H1 (cell line): ENCODE data around the gene MYPOP.

Source experiments
- CEBPB ChIP-seq: IDR thresholded peaks from 2 replicates; pipeline ENCODE4 v1.6.1; 2012; ENCODE audit warnings: low read depth, low read length
- CREB1 ChIP-seq: IDR thresholded peaks from 2 replicates; pipeline ENCODE4 v1.6.1; 2012; ENCODE audit warnings: inconsistent platforms
- EP300 ChIP-seq, 2 experiments: IDR thresholded peaks; 1 replicate in 1 of 2; 2 replicates in 1 of 2; pipeline ENCODE4 v1.6.1; 2011 to 2012; ENCODE audit warnings: low read depth in 2 of 2, low read length in 2 of 2, mild to moderate bottlenecking in 2 of 2, borderline replicate concordance in 1 of 2, inconsistent platforms in 1 of 2, moderate library complexity in 1 of 2
- EZH2 ChIP-seq: fragments of 200-600 bp; sonication (generic); IDR thresholded peaks from 2 replicates; pipeline ENCODE4 v1.7.1; 2012; ENCODE audit warnings: low read depth, mild to moderate bottlenecking, moderate library complexity, low read length, inconsistent platforms; ENCODE audit not compliant: severe bottlenecking
- GTF2F1 ChIP-seq: IDR thresholded peaks from 2 replicates; pipeline ENCODE4 v1.6.1; 2012; ENCODE audit warnings: low read depth, low read length, improper control_type of control experiment, borderline replicate concordance
- POLR2A ChIP-seq, 2 experiments: IDR thresholded peaks; 1 replicate in 1 of 2; 2 replicates in 1 of 2; pipeline ENCODE4 v1.6.1; 2011; ENCODE audit warnings: low read depth in 2 of 2, low read length in 2 of 2, mild to moderate bottlenecking in 2 of 2; ENCODE audit errors: control extremely low read depth in 1 of 2
- SP4 ChIP-seq: IDR thresholded peaks from 2 replicates; pipeline ENCODE4 v1.6.1; 2012; ENCODE audit warnings: low read length, inconsistent platforms
- TAF1 ChIP-seq: IDR thresholded peaks from 2 replicates; pipeline ENCODE4 v1.6.1; 2011; ENCODE audit warnings: mild to moderate bottlenecking, low read depth, low read length
- TF ChIP-seq, protein P1 (sequence below), 3 experiments: IDR thresholded peaks; 1 replicate in 2 of 3; 2 replicates in 1 of 3; pipeline versions ENCODE4 v1.5.1 to v1.6.1; 2011; ENCODE audit warnings: low read length in 3 of 3, mild to moderate bottlenecking in 3 of 3, inconsistent platforms in 2 of 3, low read depth in 1 of 3, moderate library complexity in 1 of 3; ENCODE audit not compliant: insufficient read depth in 1 of 3; ENCODE audit errors: control extremely low read depth in 1 of 3

DNA sequence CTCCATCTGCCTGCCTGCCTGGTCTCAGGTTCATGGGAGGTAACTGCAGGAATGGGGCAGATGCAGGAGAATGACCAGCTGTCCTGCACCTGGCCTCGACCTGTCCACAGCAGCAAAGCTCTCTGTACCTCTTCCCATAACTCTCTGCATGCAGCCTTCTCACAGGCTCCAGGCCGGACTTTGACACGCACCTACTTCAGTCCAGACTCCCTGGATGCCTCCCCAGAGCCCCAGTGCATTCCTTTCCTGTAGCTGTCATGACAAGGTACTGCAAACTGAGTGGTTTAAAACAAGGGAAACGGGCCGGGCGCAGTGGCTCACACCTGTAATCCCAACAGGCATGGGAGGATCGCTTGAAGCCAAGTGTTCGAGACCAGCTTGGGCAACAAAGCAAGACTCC, 8.9 kb upstream of the MYPOP start:
- TF ChIP-seq SP4, result no peak
- no peak for TF ChIP-seq EP300 (IDR thresholded peaks at IDR 0.05; ENCODE audit: borderline replicate concordance in 1 of 2, low read depth in 2 of 2, low read length in 2 of 2)
- no peak for TF ChIP-seq CEBPB
- TF ChIP-seq, protein P1, sequence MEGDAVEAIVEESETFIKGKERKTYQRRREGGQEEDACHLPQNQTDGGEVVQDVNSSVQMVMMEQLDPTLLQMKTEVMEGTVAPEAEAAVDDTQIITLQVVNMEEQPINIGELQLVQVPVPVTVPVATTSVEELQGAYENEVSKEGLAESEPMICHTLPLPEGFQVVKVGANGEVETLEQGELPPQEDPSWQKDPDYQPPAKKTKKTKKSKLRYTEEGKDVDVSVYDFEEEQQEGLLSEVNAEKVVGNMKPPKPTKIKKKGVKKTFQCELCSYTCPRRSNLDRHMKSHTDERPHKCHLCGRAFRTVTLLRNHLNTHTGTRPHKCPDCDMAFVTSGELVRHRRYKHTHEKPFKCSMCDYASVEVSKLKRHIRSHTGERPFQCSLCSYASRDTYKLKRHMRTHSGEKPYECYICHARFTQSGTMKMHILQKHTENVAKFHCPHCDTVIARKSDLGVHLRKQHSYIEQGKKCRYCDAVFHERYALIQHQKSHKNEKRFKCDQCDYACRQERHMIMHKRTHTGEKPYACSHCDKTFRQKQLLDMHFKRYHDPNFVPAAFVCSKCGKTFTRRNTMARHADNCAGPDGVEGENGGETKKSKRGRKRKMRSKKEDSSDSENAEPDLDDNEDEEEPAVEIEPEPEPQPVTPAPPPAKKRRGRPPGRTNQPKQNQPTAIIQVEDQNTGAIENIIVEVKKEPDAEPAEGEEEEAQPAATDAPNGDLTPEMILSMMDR (IDR thresholded peaks at IDR 0.05; ENCODE audit: control extremely low read depth in 1 of 3, insufficient read depth in 1 of 3, low read depth in 1 of 3, low read length in 3 of 3), result no peak
- no peak for TF ChIP-seq CREB1
- no peak for TF ChIP-seq POLR2A (IDR thresholded peaks at IDR 0.05; ENCODE audit: control extremely low read depth in 1 of 2, low read depth in 2 of 2, low read length in 2 of 2)
- TF ChIP-seq GTF2F1, result no peak
- no peak for TF ChIP-seq EZH2
- TF ChIP-seq TAF1, result no peak
